Memory B cell (primary cell): ENCODE measurements around the gene CHRD.
A peak's percentile ranks its signal among the peaks of the same experiment; 100 is the strongest.
"Not testable (repeated sequence)": the region's sequence is repeated elsewhere in the genome, so short reads cannot be mapped to it uniquely, and the experiment has no call there.

Experiments
- ATAC-seq: fragments of 150-1000 bp; cut with Tn5 transposase; 2 replicates; pipeline ENCODE4 v1.10.0; 2021; ENCODE audit warnings: low read depth, mild to moderate bottlenecking, moderate library complexity
- DNase-seq, 2 donors: peaks; one replicate each; pipeline ENCODE4 v3.0.0; 2022; ENCODE audit warnings: low spot score in 2 of 2
- H3K27ac Mint-ChIP-seq: one replicate; pipeline ENCODE4 v1.8.0; 2022; ENCODE audit warnings: mild to moderate bottlenecking, moderate library complexity, mixed read lengths
- H3K27me3 Mint-ChIP-seq: one replicate; pipeline ENCODE4 v1.8.0; 2022; ENCODE audit warnings: mixed read lengths
- H3K36me3 Mint-ChIP-seq: one replicate; pipeline ENCODE4 v1.8.0; 2022; ENCODE audit warnings: mild to moderate bottlenecking, mixed read lengths
- H3K4me1 Mint-ChIP-seq: one replicate; pipeline ENCODE4 v1.8.0; 2022; ENCODE audit warnings: mixed read lengths
- H3K4me3 Mint-ChIP-seq: one replicate; pipeline ENCODE4 v1.8.0; 2022; ENCODE audit warnings: mild to moderate bottlenecking, moderate library complexity, mixed read lengths
- H3K9me3 Mint-ChIP-seq: one replicate; pipeline ENCODE4 v1.8.0; 2022; ENCODE audit warnings: mixed read lengths

The CHRD gene

DNA sequence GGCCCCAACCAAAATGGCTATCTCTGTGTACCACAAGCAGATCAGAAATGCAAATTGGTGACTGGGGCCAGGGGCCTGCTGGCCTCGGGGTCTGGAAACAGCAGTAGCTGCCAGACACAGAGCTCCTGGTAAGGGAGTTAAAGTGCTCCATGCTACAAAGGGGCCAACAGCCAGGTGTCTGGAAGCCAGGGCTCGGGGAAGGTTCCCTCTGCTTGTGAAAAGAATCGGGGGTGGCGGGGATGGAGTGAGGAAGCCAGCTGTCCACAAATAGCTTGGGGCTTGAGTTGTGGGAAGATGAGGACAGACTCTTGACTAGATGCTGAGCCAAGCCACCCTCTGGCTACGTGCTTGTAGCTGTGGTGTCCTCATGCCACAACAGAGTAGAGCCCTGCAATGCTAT, 39.3 kb downstream of the CHRD start:
- H3K4me1 Mint-ChIP-seq = peaks cover 2% of the 10 kb centered on the region
- H3K36me3 Mint-ChIP-seq = no peaks in the 10 kb centered on the region
- peaks cover 8% of the 10 kb centered on the region for H3K27me3 Mint-ChIP-seq
- no peak overlapping the region for H3K27ac Mint-ChIP-seq
- no peak for ATAC-seq
- no peak for DNase-seq
- no peak overlapping the region for H3K4me3 Mint-ChIP-seq
- H3K9me3 Mint-ChIP-seq = no peaks in the 10 kb centered on the region

DNA sequence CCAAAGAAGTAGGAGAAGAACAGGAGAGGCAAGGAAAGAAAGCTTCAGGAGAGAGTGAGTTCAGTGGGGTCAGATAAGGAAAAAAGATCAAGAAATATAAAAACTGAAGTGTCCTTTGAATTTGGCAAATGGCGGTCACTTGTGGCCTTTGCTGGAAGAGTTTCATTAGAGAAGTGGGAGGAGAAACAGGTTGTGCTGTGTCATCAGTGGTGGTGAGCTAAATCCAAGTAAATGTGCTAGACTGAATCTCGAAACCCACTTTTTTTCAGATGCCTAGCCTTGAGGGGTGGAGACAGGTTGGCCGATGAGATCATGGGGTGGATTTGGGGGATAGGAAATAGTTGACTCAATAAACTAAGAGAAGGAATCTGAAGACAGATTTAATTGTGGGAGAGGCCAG, 43.7 kb downstream of the CHRD start:
- Mint-ChIP-seq H3K27ac (no peak overlapping the region), H3K4me1 (no peaks in the 10 kb centered on the region), H3K4me3 (no peak overlapping the region), H3K9me3 (no peaks in the 10 kb centered on the region), H3K27me3 (peaks cover 13% of the 10 kb centered on the region), H3K36me3 (no peaks in the 10 kb centered on the region)
- no peak for ATAC-seq
- no peak for DNase-seq

DNA sequence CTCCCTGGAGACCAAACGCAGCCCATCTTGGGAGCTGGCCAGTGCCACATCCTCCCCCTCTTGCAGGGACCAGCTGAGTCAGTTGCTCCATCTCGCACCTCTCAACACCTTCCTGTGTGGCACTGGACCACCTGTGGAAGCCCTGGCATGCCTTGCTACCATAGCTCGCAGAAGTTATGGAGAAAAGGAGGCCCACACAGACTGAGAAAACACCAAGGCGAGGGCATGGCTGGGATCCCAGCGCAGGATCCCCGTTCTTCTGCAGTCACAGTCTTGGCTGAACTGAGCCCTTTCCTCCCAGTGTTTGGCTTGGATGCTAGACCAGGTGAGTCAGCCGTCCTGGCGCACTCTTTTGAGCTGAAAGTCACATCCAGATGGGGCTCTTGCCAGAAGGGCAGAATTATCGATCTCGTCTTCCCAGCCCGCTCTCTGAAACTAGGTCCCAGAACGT, 46.9 kb downstream of the CHRD start:
- ATAC-seq = no peak

DNA sequence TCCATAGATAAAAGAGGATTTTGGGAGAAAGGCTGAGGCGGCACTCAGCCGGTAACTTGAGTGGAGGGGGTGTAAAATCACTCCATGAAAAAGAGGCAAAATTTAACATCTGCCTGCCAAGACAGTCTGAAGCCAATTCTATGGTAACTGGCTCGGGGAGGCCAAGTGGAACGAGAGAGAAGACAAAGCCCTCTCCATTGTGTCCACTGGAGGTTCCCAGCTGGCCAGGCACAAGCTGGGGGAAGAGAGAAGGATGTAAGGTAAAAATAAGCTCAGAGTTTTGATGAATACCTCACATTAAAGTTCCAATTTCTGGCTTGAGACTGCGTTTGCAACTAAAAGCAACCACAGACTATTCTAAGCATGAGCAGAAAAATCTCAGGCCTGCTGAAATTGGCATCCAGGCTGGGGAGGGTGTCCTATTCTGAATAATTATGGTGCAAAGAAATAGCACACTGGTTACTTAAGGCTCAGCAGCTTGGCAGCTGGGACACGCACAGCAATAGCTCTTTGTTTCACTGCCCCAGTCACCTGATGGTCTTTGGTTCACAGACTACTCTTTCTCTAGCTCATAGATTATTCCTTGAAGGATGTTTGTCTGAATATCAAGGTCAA, 48.8 kb downstream of the CHRD start:
- H3K4me1 Mint-ChIP-seq = peaks cover 2% of the 10 kb centered on the region
- DNase-seq (no peak), ATAC-seq (no peak)
- H3K27ac Mint-ChIP-seq = no peak overlapping the region
- no peak overlapping the region for H3K4me3 Mint-ChIP-seq
- H3K9me3 Mint-ChIP-seq = peaks cover 2% of the 10 kb centered on the region
- no peaks in the 10 kb centered on the region for H3K36me3 Mint-ChIP-seq
- peaks cover 6% of the 10 kb centered on the region for H3K27me3 Mint-ChIP-seq

More for the DNA sequence above, 46.9 kb downstream of the CHRD start:
- DNase-seq = no peak
- H3K27me3 Mint-ChIP-seq = peaks cover 14% of the 10 kb centered on the region
- H3K9me3 Mint-ChIP-seq = peaks cover 2% of the 10 kb centered on the region
- no peak overlapping the region for H3K4me3 Mint-ChIP-seq
- no peaks in the 10 kb centered on the region for H3K36me3 Mint-ChIP-seq
- peaks cover 2% of the 10 kb centered on the region for H3K4me1 Mint-ChIP-seq
- no peak overlapping the region for H3K27ac Mint-ChIP-seq

DNA sequence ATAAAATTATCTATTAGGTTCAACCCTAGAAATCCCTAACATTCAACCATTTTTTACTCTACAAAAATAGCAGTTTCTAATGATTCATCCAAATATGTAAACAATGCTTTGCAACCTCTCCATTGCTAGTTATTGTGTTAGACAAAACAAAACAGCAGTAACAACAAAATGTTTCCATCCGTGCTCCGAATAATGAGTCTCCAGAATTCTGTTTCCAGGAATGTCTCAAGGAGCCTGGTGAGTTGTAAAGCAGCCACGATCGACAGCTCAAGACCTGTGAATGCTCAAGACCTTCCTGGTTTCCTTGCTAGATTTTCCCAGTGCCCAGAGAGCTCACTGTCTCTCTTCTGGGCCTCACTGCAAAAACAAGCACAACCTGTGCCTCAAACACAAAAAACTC, 49.9 kb downstream of the CHRD start:
- peaks cover 2% of the 10 kb centered on the region for H3K4me1 Mint-ChIP-seq
- H3K27ac Mint-ChIP-seq = no peak overlapping the region
- DNase-seq = no peak
- H3K4me3 Mint-ChIP-seq = no peak overlapping the region
- no peak for ATAC-seq
- H3K9me3 Mint-ChIP-seq = peaks cover 5% of the 10 kb centered on the region
- H3K27me3 Mint-ChIP-seq = peaks cover 5% of the 10 kb centered on the region
- H3K36me3 Mint-ChIP-seq = no peaks in the 10 kb centered on the region

DNA sequence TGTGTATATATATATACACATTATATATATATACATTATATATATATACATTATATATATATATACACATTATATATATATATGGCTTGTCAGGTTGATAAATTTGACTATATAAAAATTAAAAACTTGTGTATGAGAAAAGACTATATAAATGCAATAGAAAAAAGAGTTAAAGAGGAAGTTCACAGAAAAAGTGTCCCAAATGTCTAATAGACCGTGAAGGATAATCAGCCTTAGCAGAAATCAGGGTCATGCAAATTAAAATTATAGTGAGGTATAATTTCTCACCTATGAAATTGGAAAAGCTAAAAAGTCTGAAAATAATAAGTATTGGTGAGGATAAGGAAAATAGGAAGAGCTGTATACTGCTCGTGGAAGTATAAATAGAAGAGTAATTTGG, 51.1 kb downstream of the CHRD start:
- Mint-ChIP-seq H3K4me3 (no peak overlapping the region), H3K27ac (no peak overlapping the region), H3K4me1 (peaks cover 2% of the 10 kb centered on the region), H3K27me3 (peaks cover 2% of the 10 kb centered on the region), H3K9me3 (peaks cover 5% of the 10 kb centered on the region), H3K36me3 (no peaks in the 10 kb centered on the region)
- ATAC-seq (peak; percentile 56), DNase-seq (no peak)

DNA sequence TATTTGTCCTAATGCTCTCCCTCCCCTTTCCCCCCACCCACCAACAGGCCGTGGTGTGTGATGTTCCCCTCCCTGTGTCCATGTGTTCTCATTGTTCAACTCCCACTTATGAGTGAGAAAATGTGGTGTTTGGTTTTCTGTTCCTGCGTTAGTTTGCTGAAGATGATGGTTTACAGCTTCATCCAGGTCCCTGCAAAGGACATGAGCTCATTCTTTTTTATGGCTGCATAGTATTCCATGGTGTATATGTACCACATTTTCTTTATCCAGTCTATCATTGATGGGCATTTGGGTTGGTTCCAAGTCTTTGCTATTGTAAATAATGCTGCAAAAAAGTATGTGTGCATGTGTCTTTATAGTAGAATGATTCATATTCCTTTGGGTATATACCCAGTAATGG, 53.3 kb downstream of the CHRD start:
- not testable (repeated sequence) for H3K27me3 Mint-ChIP-seq, H3K4me1 Mint-ChIP-seq, DNase-seq, ATAC-seq, H3K9me3 Mint-ChIP-seq, H3K36me3 Mint-ChIP-seq, H3K4me3 Mint-ChIP-seq, H3K27ac Mint-ChIP-seq

DNA sequence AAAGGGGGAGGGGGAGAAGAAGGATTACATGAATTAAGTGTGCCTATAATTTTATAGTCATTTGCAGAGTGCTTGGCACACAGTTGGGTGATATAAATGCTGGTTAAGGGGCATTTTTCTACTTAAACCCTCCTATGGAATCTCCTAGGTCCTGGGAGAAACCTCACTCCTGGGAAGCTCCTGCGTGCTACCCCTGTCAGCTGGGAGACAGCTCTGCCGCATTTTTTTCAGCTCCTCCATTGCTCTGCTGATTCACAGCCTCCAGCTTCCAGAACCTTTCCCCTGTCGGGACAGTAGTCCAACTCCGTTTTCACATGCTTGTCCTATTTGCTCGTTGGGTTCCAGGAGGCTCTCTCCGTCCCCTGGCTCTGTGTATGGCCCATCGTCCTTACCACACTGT, 59.2 kb downstream of the CHRD start:
- ATAC-seq (no peak), DNase-seq (no peak)
- no peaks in the 10 kb centered on the region for H3K36me3 Mint-ChIP-seq
- no peaks in the 10 kb centered on the region for H3K4me1 Mint-ChIP-seq
- H3K27me3 Mint-ChIP-seq = peaks cover 11% of the 10 kb centered on the region
- no peak overlapping the region for H3K4me3 Mint-ChIP-seq
- no peak overlapping the region for H3K27ac Mint-ChIP-seq
- H3K9me3 Mint-ChIP-seq = peaks cover 7% of the 10 kb centered on the region
